H1 (cell line): Measurements from ENCODE around the gene VAMP2. TPM values are rescaled to one million over a fixed set of nuclear protein-coding genes. Genes with fewer than 3 reads are reported as not detected.
A peak's percentile ranks its signal among the peaks of the same experiment; 100 is the strongest.

ENCODE experiments used
- CTCF ChIA-PET: fragments of 300-600 bp; sonication (Branson Sonifier 250); formaldehyde crosslinking; loops from one replicate; lab custom pipeline; 2021; ENCODE audit not compliant: partially characterized antibody; lab: Charles Lee
- POLR2A ChIA-PET: fragments of 300-600 bp; sonication (Branson Sonifier 250); formaldehyde crosslinking; loops from one replicate; lab custom pipeline; 2021; ENCODE audit warnings: inconsistent platforms; ENCODE audit not compliant: partially characterized antibody; lab: Charles Lee
- DNase-seq, 2 experiments: peaks; one replicate each; pipeline versions ENCODE4 v3.0.0 to v3.0.0-alpha.2; 2010 to 2022; ENCODE audit warnings: low spot score in 2 of 2, low read depth in 1 of 2, mixed read lengths in 1 of 2
- FAIRE-seq: peaks from 2 replicates; lab custom pipeline; 2011; peaks lifted over from hg19 to GRCh38; lab: Jason Lieb, UNC
- H2AFZ ChIP-seq: 2 replicates; pipeline ENCODE4 v1.8.1; 2012; ENCODE audit warnings: low read length, inconsistent platforms
- H2AK5ac ChIP-seq: 2 replicates; pipeline ENCODE4 v1.6.1; 2013; ENCODE audit warnings: low read depth, low read length
- H2BK120ac ChIP-seq: replicated peaks from 2 replicates; pipeline ENCODE3; 2013; ENCODE audit warnings: low read depth, low read length, inconsistent platforms
- H2BK12ac ChIP-seq: 2 replicates; pipeline ENCODE4 v1.6.1; 2013; ENCODE audit warnings: low read depth, low read length
- H2BK15ac ChIP-seq: 2 replicates; pipeline ENCODE4 v1.6.1; 2013; ENCODE audit warnings: low read length
- H2BK20ac ChIP-seq: 2 replicates; pipeline ENCODE4 v1.6.1; 2013; ENCODE audit warnings: low read length
- H2BK5ac ChIP-seq: 2 replicates; pipeline ENCODE4 v1.6.1; 2013; ENCODE audit warnings: low read depth, low read length
- H3K14ac ChIP-seq: 2 replicates; pipeline ENCODE4 v1.6.1; 2013; ENCODE audit warnings: inconsistent platforms; ENCODE audit not compliant: insufficient read length
- H3K18ac ChIP-seq: 2 replicates; pipeline ENCODE4 v1.6.1; 2013; ENCODE audit warnings: low read length; ENCODE audit errors: extremely low read depth
- H3K23ac ChIP-seq: 2 replicates; pipeline ENCODE4 v1.6.1; 2013; ENCODE audit warnings: inconsistent platforms; ENCODE audit not compliant: insufficient read length
- H3K23me2 ChIP-seq: 2 replicates; pipeline ENCODE4 v1.6.1; 2013; ENCODE audit warnings: low read depth, low read length
- H3K27ac ChIP-seq: 2 replicates; pipeline ENCODE4 v1.6.1; 2011; ENCODE audit warnings: low read depth, low read length, inconsistent platforms
- H3K27me3 ChIP-seq, 4 experiments: replicated peaks in 1 of 4; 1 replicate in 1 of 4; 2 replicates in 3 of 4; pipeline versions ENCODE4 v1.6.1 to v1.8.1; 2011 to 2013; ENCODE audit warnings: low read length in 3 of 4, mild to moderate bottlenecking in 3 of 4, inconsistent platforms in 2 of 4, mixed read lengths in 2 of 4, moderate library complexity in 1 of 4; ENCODE audit not compliant: control insufficient read depth in 3 of 4, insufficient read depth in 3 of 4; ENCODE audit errors: extremely low read depth in 1 of 4
- H3K36me3 ChIP-seq, 4 experiments: 2 replicates each; pipeline versions ENCODE4 v1.6.1 to v1.8.1; 2011 to 2013; ENCODE audit warnings: mild to moderate bottlenecking in 4 of 4, low read length in 3 of 4, moderate library complexity in 2 of 4, control low read depth in 1 of 4, inconsistent platforms in 1 of 4; ENCODE audit not compliant: insufficient read depth in 4 of 4, control insufficient read depth in 2 of 4
- H3K4ac ChIP-seq: replicated peaks from 2 replicates; pipeline ENCODE3; 2013; ENCODE audit warnings: low read length, low read depth, mixed read lengths, inconsistent platforms; ENCODE audit not compliant: insufficient read length
- H3K4me1 ChIP-seq, 4 experiments: replicated peaks in 1 of 4; 1 replicate in 1 of 4; 2 replicates in 3 of 4; pipeline versions ENCODE4 v1.6.1 to v1.8.1; 2011 to 2013; ENCODE audit warnings: low read length in 3 of 4, inconsistent platforms in 2 of 4, mixed read lengths in 1 of 4; ENCODE audit not compliant: insufficient read depth in 4 of 4, control insufficient read depth in 3 of 4
- H3K4me2 ChIP-seq, 2 experiments: 2 replicates each; pipeline versions ENCODE4 v1.6.1 to v1.8.1; 2011 to 2013; ENCODE audit warnings: low read depth in 2 of 2, low read length in 2 of 2, control low read depth in 1 of 2, inconsistent platforms in 1 of 2, mild to moderate bottlenecking in 1 of 2; ENCODE audit not compliant: insufficient read depth in 1 of 2
- H3K4me3 ChIP-seq, 4 experiments: fragments of 200-600, 300-600 bp in 1 of 4; sonication (generic), shearing (Covaris generic), sonication (Bioruptor Twin) in 1 of 4; 2 replicates each; pipeline versions ENCODE4 v1.5.1 to v1.8.1; 2011 to 2016; ENCODE audit warnings: low read length in 4 of 4, low read depth in 3 of 4, control low read depth in 2 of 4, inconsistent platforms in 2 of 4, mild to moderate bottlenecking in 2 of 4, mixed read lengths in 1 of 4, moderate library complexity in 1 of 4; ENCODE audit not compliant: insufficient read depth in 2 of 4; ENCODE audit errors: extremely low read depth in 1 of 4
- H3K56ac ChIP-seq: replicated peaks from 2 replicates; pipeline ENCODE3; 2013; ENCODE audit warnings: low read depth, mild to moderate bottlenecking, mixed read lengths, low read length, inconsistent platforms; ENCODE audit not compliant: insufficient read length
- H3K79me1 ChIP-seq: 2 replicates; pipeline ENCODE4 v1.6.1; 2013; ENCODE audit warnings: low read depth, low read length, control low read depth
- H3K79me2 ChIP-seq, 2 experiments: 2 replicates each; pipeline versions ENCODE4 v1.6.1 to v1.8.1; 2012 to 2013; ENCODE audit warnings: low read length in 2 of 2, mild to moderate bottlenecking in 2 of 2, inconsistent platforms in 1 of 2; ENCODE audit not compliant: insufficient read depth in 2 of 2, control insufficient read depth in 1 of 2
- H3K9ac ChIP-seq, 4 experiments: replicated peaks in 1 of 4; 1 replicate in 1 of 4; 2 replicates in 3 of 4; pipeline versions ENCODE4 v1.6.1 to v1.8.1; 2011 to 2013; ENCODE audit warnings: low read depth in 3 of 4, low read length in 3 of 4, control low read depth in 2 of 4, mild to moderate bottlenecking in 2 of 4, moderate library complexity in 2 of 4, inconsistent platforms in 1 of 4; ENCODE audit errors: extremely low read depth in 1 of 4
- H3K9me3 ChIP-seq, 2 experiments: 2 replicates each; pipeline versions ENCODE4 v1.6.1 to v1.8.1; 2012 to 2013; ENCODE audit warnings: mild to moderate bottlenecking in 2 of 2, moderate library complexity in 2 of 2, control low read depth in 1 of 2, inconsistent platforms in 1 of 2, low read depth in 1 of 2, low read length in 1 of 2, mixed read lengths in 1 of 2; ENCODE audit not compliant: insufficient read depth in 2 of 2
- H4K20me1 ChIP-seq, 2 experiments: replicated peaks in 1 of 2; 2 replicates each; pipeline versions ENCODE3 to v1.8.1; 2011 to 2013; ENCODE audit warnings: inconsistent platforms in 2 of 2, low read length in 2 of 2, mild to moderate bottlenecking in 1 of 2; ENCODE audit not compliant: insufficient read depth in 2 of 2, control insufficient read depth in 1 of 2
- H4K5ac ChIP-seq: 2 replicates; pipeline ENCODE4 v1.6.1; 2013; ENCODE audit warnings: low read length, low read depth, mixed read lengths, inconsistent platforms; ENCODE audit not compliant: insufficient read length
- H4K8ac ChIP-seq: 2 replicates; pipeline ENCODE4 v1.8.0; 2013; ENCODE audit warnings: mild to moderate bottlenecking, moderate library complexity, low read length, inconsistent platforms; ENCODE audit not compliant: insufficient read depth; ENCODE audit errors: extremely low read depth
- H4K91ac ChIP-seq: replicated peaks from 2 replicates; pipeline ENCODE3; 2013; ENCODE audit warnings: low read length, mixed read lengths, inconsistent platforms; ENCODE audit not compliant: insufficient read length
- BACH1 ChIP-seq: IDR thresholded peaks from 2 replicates; pipeline ENCODE4 v1.6.1; 2012; ENCODE audit warnings: low read length, improper control_type of control experiment
- HDAC6 ChIP-seq: IDR thresholded peaks from one replicate; pipeline ENCODE4 v1.7.1; 2012; ENCODE audit warnings: low read depth, mild to moderate bottlenecking, inconsistent platforms, low read length, moderate library complexity
- POLR2AphosphoS5 ChIP-seq: IDR thresholded peaks from 2 replicates; pipeline ENCODE4 v1.6.1; 2011; ENCODE audit warnings: low read depth, low read length
- RNF2 ChIP-seq: fragments of 200-900, 300-1000 bp; sonication (generic); IDR thresholded peaks from 2 replicates; pipeline ENCODE4 v1.7.1; 2016; ENCODE audit warnings: borderline replicate concordance, low read depth, mild to moderate bottlenecking, antibody characterized with exemption, low read length; ENCODE audit not compliant: poor library complexity, severe bottlenecking; ENCODE audit errors: missing control alignments
- SAP30 ChIP-seq: fragments of 300-600 bp; sonication (generic); IDR thresholded peaks from 2 replicates; pipeline ENCODE4 v1.7.1; 2012; ENCODE audit warnings: low read length, moderate library complexity, mild to moderate bottlenecking, inconsistent platforms; ENCODE audit not compliant: insufficient read depth, insufficient replicate concordance
- SIX5 ChIP-seq: IDR thresholded peaks from 2 replicates; pipeline ENCODE4 v1.6.1; 2011; ENCODE audit warnings: mild to moderate bottlenecking, low read depth, low read length
- SP2 ChIP-seq: IDR thresholded peaks from 2 replicates; pipeline ENCODE4 v1.6.1; 2012; ENCODE audit warnings: mild to moderate bottlenecking, low read length, inconsistent platforms
- TBP ChIP-seq: IDR thresholded peaks from 2 replicates; pipeline ENCODE4 v1.6.1; 2011; ENCODE audit warnings: low read depth, low read length, improper control_type of control experiment
- WGBS, 2 experiments: shearing (Covaris generic) in 1 of 2; methylation state at CpG; one replicate each; pipeline versions ENCODE4 v1.1.6 to v1.1.7; 2013 to 2015; ENCODE audit warnings: low lambda C conversion rate in 2 of 2, mixed read lengths in 2 of 2, inconsistent platforms in 1 of 2, low coverage in 1 of 2, missing lambda C conversion rate in 1 of 2; ENCODE audit not compliant: insufficient replicate concordance in 2 of 2, insufficient coverage in 1 of 2, insufficient read length in 1 of 2; ENCODE audit errors: extremely low coverage in 1 of 2, missing lambda C conversion rate in 1 of 2; 5-methylcytosine and 5-hydroxymethylcytosine counted together
- polyA plus RNA-seq, 7 experiments: library from polyadenylated mRNA; depleted of rRNA in 3 of 7; stranded (reverse) in 5 of 7; unstranded in 2 of 7; fragments of >200 nt in 5 of 7; fragments of 200-250 nt in 2 of 7; gene quantifications; 1 replicate in 5 of 7; 2 replicates in 1 of 7; 4 replicates in 1 of 7; pipeline versions ENCODE4 v1.2.1 to v1.2.3, GENCODE V29; 2011 to 2013; ENCODE audit warnings: missing spikeins in 2 of 7, mixed read lengths in 2 of 7
- total RNA-seq: library from RNA; stranded (reverse); fragmentation: NEBNext Ultra II Directional; extraction: Animal tissue kit (Norgen Biotek cat#: 25700); gene quantifications from 2 replicates; pipeline ENCODE4 v1.2.1, GENCODE V29; 2021

VAMP2 gene
- total and polyA plus RNA-seq, 2 of the 8 experiments (the other 6 are each of a cell fraction or from before 2014, with no cell fraction given) = 19.3 to 20.5 TPM

DNA sequence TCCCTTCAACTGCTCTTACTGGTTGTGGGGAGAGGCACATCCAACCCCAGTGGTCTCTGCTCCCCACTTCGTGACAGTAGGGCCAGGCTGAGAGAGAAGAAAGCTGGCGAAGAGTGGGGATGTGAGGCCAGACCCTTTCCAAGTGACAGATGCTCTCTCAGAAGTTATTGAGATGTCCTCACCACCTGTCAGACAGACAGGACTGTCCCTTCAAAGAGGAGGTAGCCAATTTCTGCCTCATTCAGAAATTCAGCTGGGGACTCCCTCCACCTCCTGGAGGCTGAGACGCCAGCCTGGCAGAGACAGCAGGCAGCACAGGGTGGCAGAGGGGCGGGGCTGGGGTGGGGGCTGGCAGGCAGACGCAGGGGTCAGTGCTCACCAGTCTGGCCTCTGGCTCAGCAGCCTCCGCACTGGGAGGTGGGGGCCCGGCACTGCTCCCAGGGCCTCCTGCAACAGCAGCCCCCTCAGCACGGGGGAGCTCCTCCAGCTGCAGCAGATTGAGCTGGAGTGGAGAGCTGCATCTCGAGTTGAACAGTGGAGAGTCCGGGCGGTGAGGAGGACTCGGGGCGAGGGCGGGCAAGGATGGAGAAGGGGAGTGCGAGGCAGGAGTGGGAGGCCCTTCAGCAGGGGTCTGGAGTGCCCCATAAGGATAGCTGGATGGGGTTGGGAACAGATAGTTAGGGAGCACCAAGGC is 19.7 kb downstream of the VAMP2 start:
- Histone ChIP-seq H2BK5ac (no peak overlapping the region), H2AK5ac (no peak overlapping the region), H2BK120ac (no peak overlapping the region), H3K27ac (no peak overlapping the region), H2BK12ac (no peak overlapping the region), H3K9me3 (no peaks in the 10 kb centered on the region), H2BK15ac (no peak overlapping the region), H3K4me3 (no peak overlapping the region), H4K5ac (no peak overlapping the region), H3K14ac (no peak overlapping the region), H3K36me3 (peaks cover 7 to 43% (median 32%) of the 10 kb centered on the region in 4 experiments), H4K8ac (0 out of 2 replicates have a peak overlapping the region, but pooled peaks have one; percentile 16), H3K4me2 (no peak overlapping the region), H2BK20ac (no peak overlapping the region), H3K18ac (no peak overlapping the region), H3K79me1 (no peaks in the 10 kb centered on the region), H3K9ac (no peak overlapping the region), H3K23ac (no peak overlapping the region), H2AFZ (no peak overlapping the region), H3K56ac (no peak overlapping the region), H3K4ac (no peak overlapping the region), H4K91ac (no peak overlapping the region), H3K27me3 (no peaks in the 10 kb centered on the region), H4K20me1 (peaks cover 2 to 16% of the 10 kb centered on the region in 2 experiments), H3K23me2 (peaks cover 6% of the 10 kb centered on the region), H3K4me1 (peaks cover 0 to 3% (median 1%) of the 10 kb centered on the region in 4 experiments; a peak in 2 of 7 replicates), H3K79me2 (no peaks in the 10 kb centered on the region)
- no peak for DNase-seq
- ChIA-PET CTCF (interaction anchor here (0.5 to 14.1 kb wide), 6 partner anchors 15 to 166 kb away, joined by 3 to 133 read pairs (median 3); partner anchors contain the start of gene VAMP2), POLR2A (interaction anchor here (1.2 to 5.1 kb wide), 4 partner anchors 10 to 96 kb away, joined by 3 to 21 read pairs (median 6); no protein-coding TSS in a partner anchor)
- TF ChIP-seq RNF2 (no peak), POLR2AphosphoS5 (no peak), SIX5 (no peak), SAP30 (no peak), HDAC6 (no peak), BACH1 (no peak), TBP (no peak), SP2 (no peak)
- 88% methylated on average over 9 of the region's 15 CpGs; no CpG with 5 or more reads in 1 of the 2 experiments for WGBS, 2 experiments
- FAIRE-seq = no peak
